H9 (cell line): ENCODE results near the gene MYADM. TPM values are rescaled to one million over a fixed set of nuclear protein-coding genes. Genes with fewer than 3 reads are reported as not detected.

Source experiments
- DNase-seq: peaks from one replicate; pipeline ENCODE4 v3.0.0-alpha.2; 2017
- H2AFZ ChIP-seq: one replicate; pipeline ENCODE4 v1.6.1; 2013; ENCODE audit warnings: mild to moderate bottlenecking, low read length, control low read depth, moderate library complexity
- H2AK5ac ChIP-seq: 2 replicates; pipeline ENCODE4 v1.6.1; 2013; ENCODE audit warnings: low read length, control low read depth, mixed read lengths; ENCODE audit not compliant: insufficient read length
- H2BK120ac ChIP-seq: one replicate; pipeline ENCODE4 v1.6.1; 2013; ENCODE audit warnings: low read depth, mild to moderate bottlenecking, low read length, control low read depth, inconsistent platforms; ENCODE audit not compliant: poor library complexity, severe bottlenecking
- H2BK12ac ChIP-seq: 2 replicates; pipeline ENCODE4 v1.6.1; 2013; ENCODE audit warnings: low read length, control low read depth, mixed read lengths, low read depth; ENCODE audit not compliant: insufficient read length
- H2BK15ac ChIP-seq: 2 replicates; pipeline ENCODE4 v1.6.1; 2013; ENCODE audit warnings: low read depth, low read length, control low read depth
- H2BK20ac ChIP-seq: one replicate; pipeline ENCODE4 v1.6.1; 2013; ENCODE audit warnings: low read depth, mild to moderate bottlenecking, low read length, control low read depth, inconsistent platforms; ENCODE audit not compliant: poor library complexity, severe bottlenecking
- H2BK5ac ChIP-seq: 2 replicates; pipeline ENCODE4 v1.6.1; 2013; ENCODE audit warnings: low read length, control low read depth, mixed read lengths; ENCODE audit not compliant: insufficient read length
- H3K14ac ChIP-seq: 2 replicates; pipeline ENCODE4 v1.6.1; 2013; ENCODE audit warnings: low read length, control low read depth; ENCODE audit not compliant: insufficient read depth
- H3K18ac ChIP-seq: 2 replicates; pipeline ENCODE4 v1.6.1; 2013; ENCODE audit warnings: low read depth, mild to moderate bottlenecking, mixed read lengths, low read length, control low read depth; ENCODE audit not compliant: insufficient read length
- H3K23ac ChIP-seq: 2 replicates; pipeline ENCODE4 v1.6.1; 2013; ENCODE audit warnings: low read length, control low read depth, mixed read lengths, low read depth; ENCODE audit not compliant: insufficient read length
- H3K23me2 ChIP-seq: 2 replicates; pipeline ENCODE4 v1.6.1; 2013; ENCODE audit warnings: low read depth, mild to moderate bottlenecking, mixed read lengths, low read length, control low read depth; ENCODE audit not compliant: insufficient read length, poor library complexity, severe bottlenecking
- H3K27ac ChIP-seq: 2 replicates; pipeline ENCODE4 v1.5.1; 2013; ENCODE audit warnings: low read length, control low read depth, mixed read lengths, low read depth; ENCODE audit not compliant: insufficient read length
- H3K27me3 ChIP-seq: 2 replicates; pipeline ENCODE4 v1.6.1; 2013; ENCODE audit warnings: low read length, control low read depth, inconsistent platforms; ENCODE audit not compliant: insufficient read depth
- H3K4ac ChIP-seq: 2 replicates; pipeline ENCODE4 v1.6.1; 2013; ENCODE audit warnings: low read depth, mild to moderate bottlenecking, control low read depth, inconsistent platforms, low read length, moderate library complexity
- H3K4me1 ChIP-seq: 2 replicates; pipeline ENCODE4 v1.6.1; 2013; ENCODE audit warnings: low read length, control low read depth, inconsistent platforms; ENCODE audit not compliant: insufficient read depth
- H3K4me2 ChIP-seq: 2 replicates; pipeline ENCODE4 v1.6.1; 2013; ENCODE audit warnings: low read length, control low read depth, mixed read lengths; ENCODE audit not compliant: insufficient read length, insufficient read depth
- H3K56ac ChIP-seq: 2 replicates; pipeline ENCODE4 v1.6.1; 2013; ENCODE audit warnings: low read depth, mild to moderate bottlenecking, mixed read lengths, low read length, control low read depth; ENCODE audit not compliant: insufficient read length
- H3K79me1 ChIP-seq: 2 replicates; pipeline ENCODE4 v1.6.1; 2013; ENCODE audit warnings: low read depth, mild to moderate bottlenecking, moderate library complexity, low read length, control low read depth, inconsistent platforms; ENCODE audit not compliant: insufficient read depth, poor library complexity, severe bottlenecking
- H3K79me2 ChIP-seq: 2 replicates; pipeline ENCODE4 v1.6.1; 2013; ENCODE audit warnings: low read length, control low read depth, inconsistent platforms; ENCODE audit not compliant: insufficient read depth
- H3K9ac ChIP-seq: 2 replicates; pipeline ENCODE4 v1.6.1; 2013; ENCODE audit warnings: low read length, control low read depth, mixed read lengths; ENCODE audit not compliant: insufficient read length; ENCODE audit errors: extremely low read depth
- H3K9me3 ChIP-seq: one replicate; pipeline ENCODE4 v1.6.1; 2013; ENCODE audit warnings: low read depth, low read length, inconsistent platforms; ENCODE audit not compliant: control insufficient read depth
- H3T11ph ChIP-seq: one replicate; pipeline ENCODE4 v1.6.1; 2013; ENCODE audit warnings: mild to moderate bottlenecking, low read length, control low read depth, inconsistent platforms
- H4K20me1 ChIP-seq: one replicate; pipeline ENCODE4 v1.6.1; 2013; ENCODE audit not compliant: control insufficient read depth, insufficient read length, insufficient read depth
- H4K5ac ChIP-seq: 2 replicates; pipeline ENCODE4 v1.6.1; 2013; ENCODE audit warnings: low read depth, mild to moderate bottlenecking, mixed read lengths, low read length, control low read depth; ENCODE audit not compliant: insufficient read length
- H4K8ac ChIP-seq: replicated peaks from 2 replicates; pipeline ENCODE4 v1.6.1; 2013; ENCODE audit warnings: low read length, control low read depth, mixed read lengths, low read depth; ENCODE audit not compliant: insufficient read length
- H4K91ac ChIP-seq: 2 replicates; pipeline ENCODE4 v1.6.1; 2013; ENCODE audit warnings: low read depth, mild to moderate bottlenecking, moderate library complexity, mixed read lengths, low read length, control low read depth; ENCODE audit not compliant: insufficient read length
- H3K27ac Mint-ChIP-seq, 3 experiments: 2 replicates in 2 of 3; 3 replicates in 1 of 3; pipeline ENCODE4 v1.8.0; 2020 to 2021; ENCODE audit warnings: mixed read lengths in 3 of 3, mild to moderate bottlenecking in 1 of 3, moderate library complexity in 1 of 3
- H3K27me3 Mint-ChIP-seq: 2 replicates; pipeline ENCODE4 v1.8.0; 2021; ENCODE audit warnings: low read depth, mild to moderate bottlenecking, moderate library complexity, mixed read lengths
- H3K36me3 Mint-ChIP-seq, 3 experiments: 2 replicates in 2 of 3; 3 replicates in 1 of 3; pipeline ENCODE4 v1.8.0; 2020 to 2021; ENCODE audit warnings: low read depth in 3 of 3, mixed read lengths in 3 of 3; ENCODE audit not compliant: insufficient read depth in 1 of 3
- H3K4me1 Mint-ChIP-seq, 2 experiments: 2 replicates each; pipeline ENCODE4 v1.8.0; 2020; ENCODE audit warnings: mixed read lengths in 2 of 2
- H3K4me3 Mint-ChIP-seq, 2 experiments: 2 replicates in 1 of 2; 3 replicates in 1 of 2; pipeline ENCODE4 v1.8.0; 2020 to 2021; ENCODE audit warnings: mild to moderate bottlenecking in 2 of 2, mixed read lengths in 2 of 2, moderate library complexity in 1 of 2
- H3K9me3 Mint-ChIP-seq, 2 experiments: 2 replicates in 1 of 2; 3 replicates in 1 of 2; pipeline ENCODE4 v1.8.0; 2020; ENCODE audit warnings: mild to moderate bottlenecking in 2 of 2, mixed read lengths in 2 of 2, moderate library complexity in 1 of 2
- WGBS: extraction: QIAGEN DNeasy Blood & Tissue Kit; methylation state at CpG from one replicate; pipeline ENCODE4 v1.1.7; 2013; ENCODE audit warnings: missing lambda C conversion rate, low lambda C conversion rate, mixed read lengths; ENCODE audit not compliant: insufficient read length; ENCODE audit errors: extremely low coverage; 5-methylcytosine and 5-hydroxymethylcytosine counted together
- total RNA-seq: library from RNA; stranded (reverse); gene quantifications from 2 replicates; pipeline ENCODE4 v1.2.1, GENCODE V29; 2021
- TF ChIP-seq, protein P1 (sequence below): fragments of 200-600 bp; sonication (generic); conservative IDR thresholded peaks from 3 replicates; pipeline ENCODE4 v1.8.0; 2021; ENCODE audit warnings: antibody characterized with exemption, mild to moderate bottlenecking

The MYADM gene
- total RNA-seq, 1 experiment from 2014 or later, result 116 TPM

DNA sequence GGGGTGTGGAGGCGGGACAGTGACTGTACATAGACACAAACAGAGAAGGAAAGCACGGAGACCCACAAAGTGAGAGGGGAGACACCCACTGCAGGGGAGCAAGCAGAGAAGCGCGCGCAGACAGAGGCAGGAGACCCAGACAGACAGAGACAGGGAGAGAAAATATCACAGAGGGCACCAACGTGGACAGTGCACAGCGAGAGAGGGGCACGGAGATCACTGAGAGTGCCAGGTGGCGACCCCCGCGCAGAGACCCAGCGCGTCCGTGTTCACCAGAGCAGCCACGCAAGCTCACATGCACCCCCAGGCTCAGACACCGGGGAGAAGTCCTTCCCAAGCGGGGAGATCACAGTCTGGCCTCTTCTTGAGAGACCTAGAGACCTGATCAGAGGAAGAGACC is 40.0 kb downstream of the MYADM start:
- Histone ChIP-seq H2BK120ac (no peak overlapping the region), H3K9me3 (no peaks in the 10 kb centered on the region), H4K5ac (no peak overlapping the region), H3K4ac (no peak overlapping the region), H2BK15ac (no peak overlapping the region), H3K18ac (no peak overlapping the region), H2BK12ac (no peak overlapping the region), H3K4me2 (peak overlapping the region; percentile 95), H2BK5ac (no peak overlapping the region), H4K20me1 (no peaks in the 10 kb centered on the region), H3K27ac (no peak overlapping the region), H3K79me2 (no peaks in the 10 kb centered on the region), H3K9ac (no peak overlapping the region), H3K14ac (no peak overlapping the region; the same call in 1 of the 2 replicates), H4K91ac (no peak overlapping the region), H3K4me1 (peaks cover 4% of the 10 kb centered on the region; the same call in 1 of the 2 replicates), H3K27me3 (peaks cover 3% of the 10 kb centered on the region; the same call in 1 of the 2 replicates), H3K23me2 (peaks cover 28% of the 10 kb centered on the region), H3K23ac (no peak overlapping the region), H3T11ph (no peak overlapping the region), H4K8ac (no peak overlapping the region), H2AFZ (no peak overlapping the region), H3K79me1 (no peaks in the 10 kb centered on the region), H2BK20ac (no peak overlapping the region), H3K56ac (no peak overlapping the region), H2AK5ac (no peak overlapping the region)
- Mint-ChIP-seq H3K27ac (no peak overlapping the region), H3K27me3 (peaks cover 88% of the 10 kb centered on the region), H3K4me3 (peak overlapping the region; percentile 71 to 89), H3K9me3 (no peaks in the 10 kb centered on the region), H3K4me1 (peaks cover 38 to 56% of the 10 kb centered on the region in 2 experiments), H3K36me3 (peaks cover 0 to 6% (median 0%) of the 10 kb centered on the region in 3 experiments; a peak in 3 of 7 replicates)
- no CpG with 5 or more reads among the region's 17 CpGs for WGBS
- TF ChIP-seq, protein P1, sequence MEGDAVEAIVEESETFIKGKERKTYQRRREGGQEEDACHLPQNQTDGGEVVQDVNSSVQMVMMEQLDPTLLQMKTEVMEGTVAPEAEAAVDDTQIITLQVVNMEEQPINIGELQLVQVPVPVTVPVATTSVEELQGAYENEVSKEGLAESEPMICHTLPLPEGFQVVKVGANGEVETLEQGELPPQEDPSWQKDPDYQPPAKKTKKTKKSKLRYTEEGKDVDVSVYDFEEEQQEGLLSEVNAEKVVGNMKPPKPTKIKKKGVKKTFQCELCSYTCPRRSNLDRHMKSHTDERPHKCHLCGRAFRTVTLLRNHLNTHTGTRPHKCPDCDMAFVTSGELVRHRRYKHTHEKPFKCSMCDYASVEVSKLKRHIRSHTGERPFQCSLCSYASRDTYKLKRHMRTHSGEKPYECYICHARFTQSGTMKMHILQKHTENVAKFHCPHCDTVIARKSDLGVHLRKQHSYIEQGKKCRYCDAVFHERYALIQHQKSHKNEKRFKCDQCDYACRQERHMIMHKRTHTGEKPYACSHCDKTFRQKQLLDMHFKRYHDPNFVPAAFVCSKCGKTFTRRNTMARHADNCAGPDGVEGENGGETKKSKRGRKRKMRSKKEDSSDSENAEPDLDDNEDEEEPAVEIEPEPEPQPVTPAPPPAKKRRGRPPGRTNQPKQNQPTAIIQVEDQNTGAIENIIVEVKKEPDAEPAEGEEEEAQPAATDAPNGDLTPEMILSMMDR, result no peak
- DNase-seq, result no peak
